Liver (tissue), 3 donors: Measurements from ENCODE around the gene BICDL2.

Experiments
- CTCF ChIP-seq: fragments of 150-350 bp; IDR thresholded peaks from 2 replicates; pipeline ENCODE4 v1.5.1; 2017; ENCODE audit warnings: improper control_type of control experiment, low read depth, low read length; ENCODE audit not compliant: missing input control
- NR2F2 ChIP-seq: IDR thresholded peaks from 2 replicates; pipeline ENCODE4 v1.6.1; 2016; ENCODE audit warnings: antibody characterized with exemption
- donor health status: healthy.
- donor health status: healthy.

- TF ChIP-seq CTCF (no peak), NR2F2 (no peak)
Measured at GRCh38 chr16:3019594-3020246, 17.0 kb downstream of the BICDL2 start.
